Endothelial cell of umbilical vein (primary cell): ENCODE measurements around the gene TSEN2.

Source experiments
- EZH2 ChIP-seq: IDR thresholded peaks from 2 replicates; pipeline ENCODE4 v1.6.1; 2012; ENCODE audit warnings: borderline replicate concordance, low read depth, mild to moderate bottlenecking, moderate library complexity, low read length, inconsistent platforms; ENCODE audit not compliant: severe bottlenecking
- POLR2A ChIP-seq: IDR thresholded peaks from 2 replicates; pipeline ENCODE4 v1.6.1; 2012; ENCODE audit warnings: low read depth, mild to moderate bottlenecking, control low read depth, low read length
- POLR2AphosphoS5 ChIP-seq: IDR thresholded peaks from 2 replicates; pipeline ENCODE4 v1.6.1; 2012; ENCODE audit warnings: low read depth, mild to moderate bottlenecking, control low read depth, low read length, moderate library complexity; ENCODE audit not compliant: insufficient read depth
- TF ChIP-seq, protein P1 (sequence below), 2 donors: IDR thresholded peaks; 1 replicate in 1 of 2; 2 replicates in 1 of 2; pipeline ENCODE4 v1.5.1; 2011; ENCODE audit warnings: low read length in 2 of 2, mild to moderate bottlenecking in 2 of 2, moderate library complexity in 2 of 2, control low read depth in 1 of 2, inconsistent platforms in 1 of 2, low read depth in 1 of 2; ENCODE audit not compliant: insufficient read depth in 1 of 2; ENCODE audit errors: extremely low read depth in 1 of 2

DNA sequence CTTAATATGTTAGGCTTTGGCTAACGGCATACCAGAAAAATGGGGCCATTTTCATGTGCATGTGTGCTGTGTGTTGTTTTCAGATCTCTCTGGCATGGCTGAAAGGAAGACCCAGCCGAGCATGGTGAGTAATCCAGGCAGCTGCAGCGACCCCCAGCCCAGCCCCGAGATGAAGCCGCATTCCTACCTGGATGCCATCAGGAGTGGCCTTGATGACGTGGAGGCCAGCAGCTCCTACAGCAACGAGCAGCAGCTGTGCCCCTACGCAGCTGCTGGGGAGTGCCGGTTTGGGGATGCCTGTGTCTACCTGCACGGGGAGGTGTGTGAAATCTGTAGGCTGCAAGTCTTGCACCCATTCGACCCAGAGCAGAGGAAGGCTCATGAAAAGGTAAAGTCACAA, 87.7 kb downstream of the TSEN2 start:
- no peak for TF ChIP-seq EZH2
- no peak for TF ChIP-seq POLR2AphosphoS5
- TF ChIP-seq, protein P1, sequence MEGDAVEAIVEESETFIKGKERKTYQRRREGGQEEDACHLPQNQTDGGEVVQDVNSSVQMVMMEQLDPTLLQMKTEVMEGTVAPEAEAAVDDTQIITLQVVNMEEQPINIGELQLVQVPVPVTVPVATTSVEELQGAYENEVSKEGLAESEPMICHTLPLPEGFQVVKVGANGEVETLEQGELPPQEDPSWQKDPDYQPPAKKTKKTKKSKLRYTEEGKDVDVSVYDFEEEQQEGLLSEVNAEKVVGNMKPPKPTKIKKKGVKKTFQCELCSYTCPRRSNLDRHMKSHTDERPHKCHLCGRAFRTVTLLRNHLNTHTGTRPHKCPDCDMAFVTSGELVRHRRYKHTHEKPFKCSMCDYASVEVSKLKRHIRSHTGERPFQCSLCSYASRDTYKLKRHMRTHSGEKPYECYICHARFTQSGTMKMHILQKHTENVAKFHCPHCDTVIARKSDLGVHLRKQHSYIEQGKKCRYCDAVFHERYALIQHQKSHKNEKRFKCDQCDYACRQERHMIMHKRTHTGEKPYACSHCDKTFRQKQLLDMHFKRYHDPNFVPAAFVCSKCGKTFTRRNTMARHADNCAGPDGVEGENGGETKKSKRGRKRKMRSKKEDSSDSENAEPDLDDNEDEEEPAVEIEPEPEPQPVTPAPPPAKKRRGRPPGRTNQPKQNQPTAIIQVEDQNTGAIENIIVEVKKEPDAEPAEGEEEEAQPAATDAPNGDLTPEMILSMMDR (IDR thresholded peaks at IDR 0.05; ENCODE audit: extremely low read depth in 1 of 2, insufficient read depth in 1 of 2, low read depth in 1 of 2, low read length in 2 of 2) = no peak
- TF ChIP-seq POLR2A = no peak
